ENCODE results near the gene CD200R1. TPM values are rescaled to one million over a fixed set of nuclear protein-coding genes. Genes with fewer than 3 reads are reported as not detected.

CD200R1 gene
- total and polyA plus RNA-seq, 2 experiments from 2014 or later: 0.18 to 0.28 TPM

GRCh38 chr3:112925969-112926368 lies 48.9 kb downstream of the CD200R1 start (continued):
- TF ChIP-seq ZNF462 (CRISPR knock-in tag; IDR thresholded peaks at IDR 0.05) (no peak), CREB1 (CRISPR knock-in tag; IDR thresholded peaks at IDR 0.05; ENCODE audit: low read depth) (no peak)

GRCh38 chr3:112925560-112925959 lies 49.3 kb downstream of the CD200R1 start:
- Mint-ChIP-seq H3K36me3 (ENCODE audit: low read depth) (no peaks in the 10 kb centered on the region), H3K4me1 (no peaks in the 10 kb centered on the region; the same call in 2 of the 3 replicates)
- TF ChIP-seq NANOG (IDR thresholded peaks at IDR 0.05; ENCODE audit: borderline replicate concordance) (no peak), ZNF331 (CRISPR knock-in tag; IDR thresholded peaks at IDR 0.05; ENCODE audit: low read depth) (no peak), STAT1 (IDR thresholded peaks at IDR 0.05; ENCODE audit: unreplicated experiment) (no peak), POLR2AphosphoS5 (IDR thresholded peaks at IDR 0.05; ENCODE audit: low read depth) (no peak), REST (IDR thresholded peaks at IDR 0.05; ENCODE audit: unreplicated experiment) (no peak), ZNF462 (CRISPR knock-in tag; IDR thresholded peaks at IDR 0.05) (no peak)

More at GRCh38 chr3:112925560-112925959, 49.3 kb downstream of the CD200R1 start:
- Mint-ChIP-seq H3K4me3 (no peak overlapping the region), H3K27ac (no peak overlapping the region), H3K27me3 (ENCODE audit: insufficient read depth, low read depth, poor library complexity) (no peaks in the 10 kb centered on the region), H3K9me3 (no peaks in the 10 kb centered on the region)
- H3K9me2 ChIP-seq (ENCODE audit: insufficient read depth): no peaks in the 10 kb centered on the region
- no peak overlapping the region for H3K4me2 ChIP-seq
- DNase-seq (ENCODE audit: low spot score) (no peak), ATAC-seq (no peak)
- H3K27me3 ChIP-seq (ENCODE audit: insufficient read depth): no peaks in the 10 kb centered on the region
- no peak overlapping the region for H3K27ac ChIP-seq (ENCODE audit: low read depth)
- H4K20me1 ChIP-seq (replicated peaks; ENCODE audit: insufficient read depth): no peaks in the 10 kb centered on the region
- no peaks in the 10 kb centered on the region for H3K36me3 ChIP-seq (ENCODE audit: insufficient read depth)
- H3K4me3 ChIP-seq: no peak overlapping the region
- no peaks in the 10 kb centered on the region for H3F3A ChIP-seq (replicated peaks; ENCODE audit: low read depth)
- H2AFZ ChIP-seq: no peak overlapping the region
- no peaks in the 10 kb centered on the region for H3K79me2 ChIP-seq (replicated peaks; ENCODE audit: insufficient read depth)
- H3K4me1 ChIP-seq (ENCODE audit: insufficient read depth): no peaks in the 10 kb centered on the region

Data from GM23338 (cell line).